Panc1 (cell line): ENCODE measurements around the gene COL4A2.

Experiments used
- CTCF ChIP-seq: fragments of 450-650 bp; IDR thresholded peaks from 2 replicates; pipeline ENCODE4 v1.5.1; 2017; ENCODE audit warnings: mild to moderate bottlenecking
- POLR2AphosphoS5 ChIP-seq: IDR thresholded peaks from 2 replicates; pipeline ENCODE4 v1.6.1; 2012; ENCODE audit warnings: mild to moderate bottlenecking, low read depth, low read length, moderate library complexity
- REST ChIP-seq, 2 experiments: IDR thresholded peaks; 2 replicates each; pipeline ENCODE4 v1.6.1; 2011 to 2012; ENCODE audit warnings: low read depth in 2 of 2, control low read depth in 1 of 2, low read length in 1 of 2, mild to moderate bottlenecking in 1 of 2, moderate library complexity in 1 of 2; ENCODE audit not compliant: insufficient read depth in 1 of 2
- SIN3A ChIP-seq: IDR thresholded peaks from 2 replicates; pipeline ENCODE4 v1.6.1; 2012; ENCODE audit warnings: low read depth, mild to moderate bottlenecking, low read length, moderate library complexity, borderline replicate concordance; ENCODE audit not compliant: insufficient read depth
- TCF7L2 ChIP-seq: IDR thresholded peaks from 2 replicates; pipeline ENCODE4 v1.6.1; 2011; ENCODE audit warnings: mild to moderate bottlenecking, low read depth, low read length, inconsistent platforms

GRCh38 chr13:110329798-110330461 is 22.8 kb downstream of the COL4A2 start:
- no peak for TF ChIP-seq CTCF
- TF ChIP-seq POLR2AphosphoS5: no peak
- no peak for TF ChIP-seq REST (IDR thresholded peaks at IDR 0.05; ENCODE audit: insufficient read depth in 1 of 2, low read depth in 2 of 2, low read length in 1 of 2)
- no peak for TF ChIP-seq TCF7L2
- TF ChIP-seq SIN3A: no peak
